NCI-H526 treated with DMSO at 0.1 percent for 48 hours (cell line): ENCODE measurements around the gene CD300LF.

Source experiments
- DNase-seq: peaks from one replicate; lab custom pipeline; 2025; lab: John Stamatoyannopoulos, UW

The CD300LF gene

DNA sequence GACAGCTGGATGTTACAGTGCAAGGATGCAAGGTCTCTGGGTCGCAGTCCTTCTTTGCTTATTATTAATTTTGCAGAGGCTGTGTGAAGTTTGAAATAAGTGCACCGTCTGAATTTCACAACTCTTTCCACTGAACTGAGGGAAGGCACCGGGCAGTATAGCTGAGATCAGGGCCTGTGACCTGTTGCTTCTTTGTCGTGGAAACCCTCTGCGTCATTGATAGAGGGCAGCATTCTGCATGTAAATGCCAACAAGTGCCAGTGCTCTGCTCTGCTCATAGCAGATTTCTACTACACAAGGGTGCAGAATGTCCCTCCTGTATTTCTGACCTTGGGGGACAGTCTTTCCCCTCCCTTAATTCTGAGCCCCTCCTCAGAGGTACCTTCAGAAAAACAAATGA, 26.0 kb downstream of the CD300LF start:
- DNase-seq = no peak

DNA sequence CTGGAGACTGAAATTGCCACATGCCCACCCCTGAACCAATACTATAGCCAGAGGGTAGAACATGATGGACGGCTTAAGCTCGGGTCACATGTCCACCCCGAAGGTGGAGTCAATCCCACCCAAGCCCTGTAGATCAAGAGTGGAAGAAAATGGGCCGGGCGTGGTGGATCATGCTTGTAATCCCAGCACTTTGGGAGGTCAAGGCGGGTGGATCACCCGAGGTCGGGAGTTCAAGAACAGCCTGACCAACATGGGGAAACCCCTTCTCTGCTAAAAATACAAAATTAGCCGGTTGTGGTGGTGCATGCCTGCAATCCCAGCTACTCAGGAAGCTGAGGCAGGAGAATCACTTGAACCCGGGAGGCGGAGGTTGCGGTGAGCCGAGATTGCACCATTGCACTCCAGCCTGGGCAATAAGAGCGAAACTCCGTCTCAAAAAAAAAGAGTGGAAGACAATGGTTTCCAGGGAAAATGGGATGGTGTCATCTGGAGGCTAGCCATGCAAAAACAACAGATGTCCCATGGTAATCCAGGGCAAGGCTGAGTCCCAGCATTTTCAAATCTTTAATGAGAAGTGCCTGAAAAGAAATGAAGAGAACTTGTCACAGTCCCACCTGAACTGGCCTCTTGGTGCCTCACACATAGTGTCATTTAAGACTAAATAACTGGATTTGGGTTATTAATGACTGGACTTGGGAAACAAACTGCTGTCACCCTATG, 30.1 kb downstream of the CD300LF start:
- no peak for DNase-seq

DNA sequence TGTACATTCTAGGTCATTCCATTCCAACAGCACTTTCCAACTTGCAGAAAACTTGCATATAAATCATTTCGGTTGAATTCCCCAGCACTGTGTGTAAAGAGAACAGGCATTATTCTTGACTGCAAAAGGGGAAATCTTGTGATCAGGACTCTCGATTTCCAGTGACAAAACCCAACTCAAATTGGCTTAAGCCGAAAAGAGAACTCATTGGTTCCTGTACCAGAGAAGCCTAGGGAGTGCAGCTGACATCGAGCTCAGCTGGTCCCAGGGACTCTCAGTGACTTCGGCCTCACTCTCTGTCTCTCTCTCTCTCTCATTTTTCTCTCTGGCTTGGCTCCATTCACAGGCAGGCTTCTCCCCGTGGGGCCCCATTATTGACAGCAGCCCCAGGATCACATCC, 30.7 kb downstream of the CD300LF start:
- DNase-seq = no peak

DNA sequence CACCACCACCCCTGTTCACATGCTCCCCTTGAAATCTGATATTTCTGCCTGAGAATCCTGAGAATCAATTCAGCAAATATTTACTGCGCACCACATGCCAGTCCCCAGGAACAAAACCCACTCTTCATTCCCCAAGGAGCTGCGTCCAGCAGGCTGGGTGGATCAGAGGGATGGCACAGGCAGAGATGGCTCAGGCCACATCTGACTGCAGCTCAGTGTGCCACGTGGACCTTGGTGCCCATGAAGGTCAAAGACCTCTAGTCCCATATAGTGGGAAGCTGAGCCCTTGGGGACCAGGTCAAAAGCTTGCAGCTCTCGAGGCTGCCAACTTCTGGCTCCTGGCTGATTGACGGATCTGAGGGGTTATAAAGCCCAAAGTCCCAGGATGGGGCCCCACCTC, 31.8 kb downstream of the CD300LF start:
- DNase-seq = no peak

DNA sequence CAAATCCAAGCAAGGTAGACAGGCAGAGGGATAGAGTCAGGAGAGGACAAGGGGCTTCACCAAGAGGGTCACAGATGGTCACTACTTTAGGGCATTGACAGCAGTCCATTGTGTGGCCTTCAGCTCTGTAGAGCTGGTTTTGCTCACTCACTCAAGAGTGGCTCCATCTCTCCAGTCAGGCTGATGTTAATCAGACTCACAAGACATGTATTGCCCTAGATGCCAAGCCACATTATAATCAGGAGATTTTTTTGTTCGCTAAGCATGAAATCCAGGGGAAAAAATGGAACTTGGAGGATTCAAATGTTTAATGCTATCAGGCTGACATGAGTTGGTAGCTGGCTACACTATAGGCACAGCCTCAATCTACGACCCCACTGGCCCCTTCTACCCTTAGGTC, 32.5 kb downstream of the CD300LF start:
- no peak for DNase-seq

DNA sequence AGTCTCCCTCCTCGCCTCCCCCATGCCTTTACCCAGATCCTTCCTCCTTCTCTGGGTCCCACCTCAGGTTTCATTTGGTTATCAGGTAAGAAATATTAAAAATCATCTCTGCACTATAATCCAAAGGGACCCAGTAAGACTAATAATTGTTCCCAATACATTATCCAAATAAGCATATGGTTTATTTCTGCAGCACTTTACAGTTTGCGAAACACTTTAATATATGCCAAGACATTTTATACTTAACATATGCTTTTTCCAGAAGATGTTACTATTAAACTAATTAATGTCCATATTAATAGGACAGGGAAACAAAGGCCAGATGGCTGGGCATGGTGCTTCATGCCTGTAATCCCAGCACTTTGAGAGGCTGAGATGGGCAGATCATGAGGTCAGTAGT, 33.3 kb downstream of the CD300LF start:
- DNase-seq = no peak

DNA sequence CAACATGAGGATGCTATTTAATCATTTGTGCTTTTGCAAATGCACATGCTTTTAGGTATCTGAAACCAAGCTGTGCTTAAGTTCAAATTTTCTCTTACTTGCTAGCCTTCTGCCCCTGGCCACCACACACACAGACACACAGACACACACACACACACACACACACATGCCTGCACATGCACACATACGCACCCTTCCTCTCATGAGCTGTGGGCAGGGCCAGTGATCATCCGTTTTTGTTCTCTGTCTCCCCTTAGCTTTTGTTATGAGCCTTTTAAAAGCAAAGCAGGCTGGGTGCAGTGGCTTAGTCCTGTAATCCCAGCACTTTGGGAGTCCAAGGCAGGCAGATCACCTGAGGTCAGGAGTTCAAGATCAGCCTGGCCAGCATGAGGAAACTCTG, 34.2 kb downstream of the CD300LF start:
- no peak for DNase-seq

DNA sequence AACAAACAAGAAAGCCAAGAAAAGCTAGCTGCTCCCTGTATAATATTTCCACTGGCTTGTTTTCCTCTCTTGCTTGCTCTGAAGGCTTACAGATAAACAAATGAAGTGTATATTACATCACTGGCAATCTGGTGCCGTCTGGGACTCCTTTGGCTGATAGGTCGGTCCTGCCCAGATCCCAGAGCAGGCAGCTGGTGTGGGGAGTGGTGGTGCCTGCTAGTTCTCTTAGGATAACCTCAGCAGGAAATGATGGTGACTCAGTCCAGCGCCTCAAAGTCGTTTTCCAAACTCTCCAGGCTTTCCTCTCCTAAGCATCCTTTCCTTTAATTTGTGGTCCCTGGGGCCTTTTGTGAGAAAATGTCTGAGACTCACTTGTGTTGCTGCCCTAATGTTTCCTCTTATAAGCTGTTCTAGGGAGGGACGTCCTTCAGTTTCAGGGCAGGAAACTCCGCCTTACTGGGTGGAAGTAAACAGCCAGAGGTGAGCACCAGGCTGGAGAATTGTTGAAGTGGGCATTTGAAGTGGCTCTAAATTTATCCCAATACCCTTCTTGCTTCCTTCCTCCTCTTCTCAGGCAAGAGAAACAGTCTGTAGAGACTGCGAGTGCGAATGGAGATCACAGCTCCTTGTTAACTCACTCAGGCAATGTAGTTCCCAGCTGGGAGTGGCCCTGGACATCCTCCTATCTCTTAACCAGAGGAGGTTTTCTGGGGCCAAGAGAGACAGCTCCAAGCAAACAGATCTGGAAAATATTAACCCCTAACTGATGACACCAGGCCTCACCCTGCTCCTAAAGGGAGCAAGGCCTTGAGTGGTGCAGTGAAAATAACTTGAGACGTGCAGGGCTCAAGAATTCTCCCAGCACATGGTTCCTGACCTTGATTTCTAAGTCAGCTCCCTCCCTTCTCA, 34.9 kb downstream of the CD300LF start:
- DNase-seq = peak; percentile 78

DNA sequence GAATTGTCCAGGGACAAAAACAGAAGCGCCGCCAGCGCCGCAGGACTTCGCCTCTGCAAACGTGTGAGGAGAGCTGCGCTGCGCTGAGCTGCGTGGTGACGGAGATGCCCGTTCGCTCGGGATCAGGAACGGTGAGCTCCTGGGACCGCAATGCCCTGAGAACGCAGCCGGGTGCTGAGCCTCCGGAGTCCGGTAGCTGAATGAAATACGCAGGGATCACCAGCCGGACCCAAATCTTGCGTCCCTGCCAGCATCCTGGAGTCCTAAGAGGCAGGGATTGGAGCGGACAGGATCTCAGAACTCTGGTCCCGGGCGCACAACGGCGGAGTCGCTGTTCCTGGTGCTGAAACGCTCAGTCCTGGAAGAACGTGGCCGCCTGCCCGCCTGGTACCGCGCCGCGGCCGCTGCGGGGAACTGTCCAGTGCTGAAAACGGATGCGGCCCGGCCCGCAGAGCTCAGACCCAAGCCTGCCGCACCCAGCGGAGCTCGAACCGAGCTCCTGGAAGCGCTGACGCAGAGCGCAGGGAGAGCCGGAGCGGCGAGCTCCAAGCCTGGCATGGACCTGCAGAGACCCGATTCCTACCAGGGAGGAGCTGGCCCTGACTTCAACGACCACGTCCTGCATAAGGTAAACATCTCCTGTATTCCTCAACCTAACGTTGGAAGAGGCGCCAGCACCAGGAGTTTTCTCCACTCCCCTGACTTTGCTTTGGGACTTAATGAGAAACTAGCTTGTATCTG, 41.5 kb downstream of the CD300LF start:
- DNase-seq = no peak

DNA sequence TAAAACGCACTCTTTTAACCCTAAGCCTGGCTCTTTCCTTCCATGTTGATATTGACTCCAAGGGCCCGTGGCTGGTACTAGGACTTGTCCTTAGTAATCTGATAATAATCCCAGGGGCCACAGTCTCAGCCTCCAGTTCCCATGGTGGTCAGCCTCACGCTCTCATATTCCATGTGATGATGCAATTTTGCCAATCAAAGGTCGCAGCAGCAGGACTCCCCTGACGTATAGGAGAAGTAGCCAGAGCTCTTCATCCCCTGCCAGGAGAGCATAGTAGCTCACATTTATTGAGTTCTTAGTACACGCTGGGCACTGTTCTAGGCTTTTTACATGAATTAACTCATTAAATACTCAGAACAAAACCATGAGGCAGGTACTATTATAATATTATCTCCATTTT, 42.4 kb downstream of the CD300LF start:
- DNase-seq = no peak

DNA sequence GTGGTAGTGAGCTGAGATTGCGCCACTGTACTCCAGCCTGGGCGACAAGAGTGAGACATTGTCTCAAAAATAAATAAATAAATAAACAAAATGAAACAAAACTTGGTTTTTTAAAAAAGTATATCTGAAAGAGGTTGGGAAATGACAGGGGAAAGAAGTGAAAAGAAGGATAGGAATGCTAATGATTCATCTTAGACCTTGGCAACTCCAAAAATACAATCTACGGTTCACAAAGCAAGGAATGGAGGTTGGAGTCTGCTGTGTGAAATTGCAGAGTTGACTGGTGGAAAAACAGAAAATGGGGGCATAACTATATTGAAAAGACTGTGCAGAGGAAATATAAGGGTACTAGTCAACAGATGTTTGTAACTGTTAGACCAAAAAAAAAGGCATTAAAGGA, 49.2 kb downstream of the CD300LF start:
- no peak for DNase-seq

DNA sequence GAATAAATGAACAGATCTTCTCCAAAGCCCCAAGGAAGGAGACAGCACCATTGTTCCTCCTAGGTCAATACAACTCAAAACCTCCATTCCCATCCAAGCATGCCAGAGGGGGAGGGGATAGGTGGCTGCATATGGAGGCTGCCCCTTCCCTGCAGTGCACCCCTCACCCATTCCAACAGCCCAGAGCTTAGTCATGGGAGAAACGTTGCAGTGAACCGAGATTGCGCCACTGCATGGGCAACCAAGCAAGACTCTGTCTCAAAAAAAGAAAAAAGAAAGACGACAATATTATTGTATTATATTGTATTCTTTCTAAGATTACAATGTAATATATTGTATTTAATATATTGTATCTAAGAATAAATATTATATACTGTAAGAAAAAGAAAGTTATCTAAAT, 52.8 kb downstream of the CD300LF start:
- DNase-seq = no peak

DNA sequence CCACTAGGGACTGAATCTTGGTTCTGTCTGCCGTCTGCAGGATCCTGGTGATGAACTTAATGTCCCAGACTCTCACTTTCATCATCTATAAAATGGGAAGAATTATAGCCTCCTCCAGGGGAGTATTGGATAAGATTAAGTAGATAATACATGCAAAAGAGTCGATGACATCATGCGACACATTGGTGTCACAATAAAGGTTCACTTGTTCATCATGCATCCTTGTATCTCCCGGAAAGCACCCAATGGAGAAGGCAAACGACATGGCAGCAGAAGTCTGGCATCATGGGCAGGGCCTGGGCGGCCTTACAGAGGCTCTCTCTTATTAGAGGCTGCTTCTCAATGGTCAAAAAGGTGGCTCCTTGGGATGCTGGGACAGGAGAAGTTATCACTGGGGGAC, 54.1 kb downstream of the CD300LF start:
- DNase-seq = no peak

DNA sequence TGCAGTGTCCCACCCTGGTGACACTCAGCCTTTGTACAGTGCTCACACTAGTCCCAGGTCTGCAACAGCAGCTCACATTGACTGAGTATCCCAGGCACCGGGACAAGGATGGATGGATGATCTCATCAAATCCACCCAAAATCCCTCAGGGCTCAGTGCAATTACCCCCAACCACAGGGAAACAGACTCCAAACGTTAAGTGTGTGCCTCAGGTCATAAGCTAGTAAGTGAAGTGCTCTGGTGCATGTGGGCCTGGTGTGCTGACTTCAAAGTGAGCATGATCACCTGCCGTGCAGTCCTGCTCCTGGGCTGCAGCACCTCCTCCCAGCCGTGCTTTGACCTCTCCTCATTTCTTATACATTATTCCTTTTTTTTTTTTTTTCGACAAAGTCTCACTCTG, 58.0 kb downstream of the CD300LF start:
- no peak for DNase-seq

DNA sequence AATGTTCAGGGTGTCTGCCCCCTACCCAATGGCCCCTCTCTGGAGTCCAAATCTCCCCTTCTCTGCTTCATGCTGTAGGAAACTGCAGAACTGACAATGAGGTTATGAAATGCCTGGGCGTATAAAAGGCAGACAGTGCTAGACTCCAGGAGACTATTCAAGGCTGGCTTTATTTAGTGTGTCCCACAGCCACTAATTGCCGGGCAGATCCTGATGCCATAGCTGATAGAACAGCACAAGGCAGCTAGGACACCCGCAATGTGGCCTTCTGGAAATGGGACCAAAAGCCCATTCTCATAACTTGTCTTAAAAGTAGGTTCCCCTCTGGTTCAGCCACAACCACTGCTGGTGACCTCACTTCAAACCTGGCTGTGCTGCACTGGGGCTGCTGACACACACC, 60.7 kb downstream of the CD300LF start:
- DNase-seq = no peak

DNA sequence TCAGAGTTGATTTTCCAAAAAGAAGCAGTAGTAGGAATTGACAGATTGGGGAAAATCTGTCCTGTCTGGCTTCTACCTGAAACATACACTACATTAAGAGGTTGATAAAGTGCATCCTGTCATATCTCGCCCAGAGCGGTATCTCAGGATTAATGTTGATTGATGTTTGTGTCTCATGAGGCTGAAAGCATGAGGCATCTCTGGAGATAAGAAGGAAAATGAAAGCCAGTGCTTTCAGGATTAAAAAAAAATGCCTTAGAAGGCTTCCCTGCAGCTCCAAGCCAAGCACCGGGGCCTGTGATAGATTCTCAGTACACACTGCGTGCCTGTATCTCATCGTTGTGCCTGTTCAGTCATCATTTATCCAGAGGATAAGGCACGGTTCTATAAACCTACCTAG, 62.8 kb downstream of the CD300LF start:
- no peak for DNase-seq

DNA sequence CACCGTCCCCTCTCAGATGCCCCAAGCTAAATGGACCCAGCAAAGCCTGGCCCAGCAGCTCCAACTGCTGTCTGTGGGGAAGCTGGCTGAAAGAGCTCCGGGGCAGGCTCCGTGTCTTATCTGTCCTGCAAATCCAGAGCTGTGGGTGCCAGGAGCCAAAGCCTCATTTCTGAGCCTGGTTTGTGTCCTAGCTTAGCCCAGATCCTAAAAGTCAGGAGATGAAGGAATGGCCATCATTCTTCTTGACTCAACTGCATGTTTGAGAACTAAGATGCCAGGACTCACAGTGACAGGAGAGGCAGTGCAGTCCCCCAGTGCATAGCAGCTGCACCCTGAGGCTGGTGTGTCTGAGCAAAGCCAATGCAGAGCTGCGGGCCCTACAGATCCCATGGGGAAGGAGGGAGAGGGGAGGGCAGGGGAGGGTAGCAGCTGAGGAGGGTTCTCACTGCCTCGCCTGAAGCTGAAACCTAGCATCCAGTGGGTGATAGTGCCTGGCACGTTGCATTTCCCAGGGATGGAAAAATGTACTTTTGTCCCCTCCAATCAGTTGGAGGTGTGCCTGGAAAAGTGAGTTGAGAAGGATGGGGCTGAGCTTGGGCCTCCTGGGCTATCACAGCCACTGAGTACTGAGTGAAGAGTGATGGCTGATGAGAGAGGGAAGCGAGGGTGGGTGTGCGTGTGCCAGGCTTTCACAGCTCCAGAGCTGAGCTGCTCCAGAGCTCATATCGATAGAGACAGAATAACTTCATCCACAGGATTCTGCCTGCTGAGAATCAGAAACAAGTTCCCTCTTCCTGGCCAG, 64.7 kb downstream of the CD300LF start:
- no peak for DNase-seq

DNA sequence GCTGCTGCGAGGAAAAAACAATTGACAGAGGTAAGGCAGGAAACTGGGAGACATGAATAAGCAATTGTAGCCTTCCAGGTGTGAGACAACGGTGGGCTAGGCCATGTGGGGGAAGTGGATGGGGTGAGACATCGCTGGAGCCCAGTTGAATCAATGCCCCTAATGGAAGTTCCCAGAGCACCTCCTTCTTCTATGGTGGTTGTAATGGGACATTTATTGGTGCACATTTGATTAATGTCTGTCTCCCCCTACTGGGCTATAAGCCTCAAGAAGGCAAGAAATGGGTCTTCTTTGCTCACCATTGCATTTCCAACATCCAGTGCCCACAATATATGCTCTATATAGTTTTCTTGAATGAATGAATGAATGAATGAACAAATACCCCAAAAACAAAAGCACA, 66.5 kb downstream of the CD300LF start:
- peak; percentile 12 for DNase-seq

DNA sequence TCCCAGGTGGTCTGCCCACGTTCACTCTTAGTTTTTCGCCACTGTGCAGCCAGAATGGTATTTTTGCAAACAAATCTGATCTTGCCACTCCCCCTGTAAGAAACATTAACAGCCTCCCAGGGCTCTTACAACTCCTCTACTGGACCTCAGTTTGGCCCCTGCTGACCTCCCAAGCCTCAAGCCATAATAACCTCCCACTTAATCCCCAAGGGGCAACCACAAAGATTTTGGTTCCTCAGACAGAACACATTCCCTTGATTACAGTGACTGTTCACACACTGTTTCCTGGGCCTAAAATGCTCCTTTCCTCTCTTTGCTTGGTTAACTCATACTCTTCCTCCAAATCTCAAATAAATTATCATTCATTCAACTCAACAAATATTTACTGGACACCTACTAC, 67.7 kb downstream of the CD300LF start:
- DNase-seq = no peak

DNA sequence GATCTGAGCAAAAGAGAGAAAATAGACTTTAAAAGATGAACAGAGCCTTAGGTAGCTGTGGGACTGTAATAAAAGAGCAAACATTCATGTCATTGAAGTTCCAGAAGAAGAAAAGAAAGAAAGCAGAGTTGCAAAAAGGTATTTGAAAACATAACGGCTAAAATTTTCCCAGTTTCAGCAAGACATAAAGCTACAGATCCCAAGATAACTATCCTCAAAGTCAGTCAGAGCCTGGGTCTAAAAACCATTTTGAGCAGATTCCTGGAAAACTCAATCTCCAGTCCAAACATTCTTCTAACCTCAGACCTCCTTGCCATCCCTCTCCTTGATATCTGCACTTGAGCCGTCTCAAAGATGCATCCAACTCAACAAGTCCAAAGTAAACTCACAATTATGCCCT, 68.3 kb downstream of the CD300LF start:
- DNase-seq = no peak
